ENCODE measurements around the gene LSS. TPM values are rescaled to one million over a fixed set of nuclear protein-coding genes. Genes with fewer than 3 reads are reported as not detected.

LSS gene
- total and polyA plus RNA-seq, 10 of the 15 experiments (the other 5 are each of a cell fraction or from before 2014, with no cell fraction given) = 2.9 to 82.4 (median 27.5) TPM

- WGBS (ENCODE audit: insufficient coverage, insufficient replicate concordance, low lambda C conversion rate, missing lambda C conversion rate) = 57% methylated on average over 10 of the region's 10 CpGs
- H3K4me3 ChIP-seq = no peak overlapping the region
- BruUV-seq (replicated peaks) = no TSS peak
- ChIA-PET RAD21 (ENCODE audit: unreplicated experiment) (no interaction called here), SMC1A (ENCODE audit: uncharacterized antibody, unreplicated experiment) (interaction anchor here (1.6 kb wide), 1 partner anchor 167 kb away, joined by 3 read pairs; a partner anchor contains a TSS), CTCF (interaction anchor here (0.9 kb wide), 1 partner anchor 16 kb away, joined by 3 read pairs; no protein-coding TSS in a partner anchor), POLR2A (no interaction called here)
- DNase-seq (ENCODE audit: low read depth, low spot score) (no peak), ATAC-seq (no peak), FAIRE-seq (no peak)
- H3K79me2 ChIP-seq (ENCODE audit: control insufficient read depth, insufficient read depth, low read length) = no peaks in the 10 kb centered on the region
- no peaks in the 10 kb centered on the region for H3K36me3 ChIP-seq (ENCODE audit: control insufficient read depth in 2 of 2, insufficient read depth in 2 of 2, low read length in 1 of 2)
- no peak overlapping the region for H2AFZ ChIP-seq (ENCODE audit: control insufficient read depth, low read depth, low read length)
- H3K9me3 ChIP-seq (replicated peaks; ENCODE audit: control insufficient read depth, insufficient read depth, low read length) = no peaks in the 10 kb centered on the region; the same call in 2 of the 3 replicates
- no peaks in the 10 kb centered on the region for H3K4me1 ChIP-seq (ENCODE audit: control insufficient read depth, insufficient read depth, low read length)
- no peaks in the 10 kb centered on the region for H4K20me1 ChIP-seq (ENCODE audit: control insufficient read depth, insufficient read depth)
- no peak overlapping the region for H3K4me2 ChIP-seq (ENCODE audit: control insufficient read depth, insufficient read depth)
- H3K9ac ChIP-seq (ENCODE audit: control insufficient read depth, insufficient read depth, low read length) = no peak overlapping the region
- H3K27me3 ChIP-seq (replicated peaks in 1 of 2; ENCODE audit: control insufficient read depth in 2 of 2, insufficient read depth in 2 of 2, low read length in 1 of 2) = no peaks in the 10 kb centered on the region
- in situ Hi-C loops (cut with MboI) = no loop called here
- intact Hi-C loops (cut with micrococcal nuclease; ENCODE audit: unreplicated experiment) = no loop called here
- H3K27ac ChIP-seq (ENCODE audit: control insufficient read depth, insufficient read depth) = no peak overlapping the region
- TF ChIP-seq BCL3 (IDR thresholded peaks at IDR 0.05; ENCODE audit: borderline replicate concordance, insufficient read depth, low read depth, low read length, poor library complexity, severe bottlenecking) = no peak
- no peak for TF ChIP-seq RB1 (IDR thresholded peaks at IDR 0.05; ENCODE audit: borderline replicate concordance)
- no peak for TF ChIP-seq RBBP5 (conservative IDR thresholded peaks at IDR 0.05)
- TF ChIP-seq MXI1 (IDR thresholded peaks at IDR 0.05; ENCODE audit: low read depth, low read length) = no peak
- TF ChIP-seq ZBTB40 (IDR thresholded peaks at IDR 0.05; ENCODE audit: borderline replicate concordance) = no peak
- no peak for TF ChIP-seq SMAD1 (IDR thresholded peaks at IDR 0.05; ENCODE audit: low read depth, partially characterized antibody)
- no peak for TF ChIP-seq REST (IDR thresholded peaks at IDR 0.05; ENCODE audit: low read depth, low read length)
- no peak for TF ChIP-seq SIX5 (IDR thresholded peaks at IDR 0.05; ENCODE audit: low read depth, low read length, severe bottlenecking)
- TF ChIP-seq TCF12 (IDR thresholded peaks at IDR 0.05; ENCODE audit: low read depth, low read length) = no peak
- TF ChIP-seq MTA2 (IDR thresholded peaks at IDR 0.05; ENCODE audit: low read depth) = no peak
- TF ChIP-seq USF1 (IDR thresholded peaks at IDR 0.05; ENCODE audit: borderline replicate concordance, extremely low read length, insufficient read depth, low read depth, low read length) = no peak
- no peak for TF ChIP-seq FOXK2 (IDR thresholded peaks at IDR 0.05)
- no peak for TF ChIP-seq SRF (IDR thresholded peaks at IDR 0.05; ENCODE audit: low read depth in 2 of 2, low read length in 2 of 2)
- no peak for TF ChIP-seq CBX3 (IDR thresholded peaks at IDR 0.05; ENCODE audit: borderline replicate concordance, low read depth)
Observed at GRCh38 chr21:46158666-46159300, 69.8 kb downstream of the LSS start.

All from GM12878 (cell line).